GM12892 (cell line): ENCODE data around the gene CD84.
"Not testable (repeated sequence)": the region's sequence is repeated elsewhere in the genome, so short reads cannot be mapped to it uniquely, and the experiment has no call there.

Source experiments
- DNase-seq: peaks from one replicate; pipeline ENCODE4 v3.0.0; 2011; ENCODE audit not compliant: insufficient read length
- FAIRE-seq: peaks from 2 replicates; lab custom pipeline; 2011; peaks lifted over from hg19 to GRCh38; lab: Jason Lieb, UNC
- POLR2A ChIP-seq: IDR thresholded peaks from 2 replicates; pipeline ENCODE4 v1.6.1; 2011; ENCODE audit warnings: low read depth, low read length, control low read depth
- POLR2AphosphoS5 ChIP-seq: IDR thresholded peaks from 2 replicates; pipeline ENCODE4 v1.6.1; 2011; ENCODE audit warnings: low read depth, low read length, control low read depth
- TAF1 ChIP-seq: IDR thresholded peaks from 2 replicates; pipeline ENCODE4 v1.6.1; 2011; ENCODE audit warnings: low read depth, mild to moderate bottlenecking, control low read depth, low read length, borderline replicate concordance

CD84 gene

DNA sequence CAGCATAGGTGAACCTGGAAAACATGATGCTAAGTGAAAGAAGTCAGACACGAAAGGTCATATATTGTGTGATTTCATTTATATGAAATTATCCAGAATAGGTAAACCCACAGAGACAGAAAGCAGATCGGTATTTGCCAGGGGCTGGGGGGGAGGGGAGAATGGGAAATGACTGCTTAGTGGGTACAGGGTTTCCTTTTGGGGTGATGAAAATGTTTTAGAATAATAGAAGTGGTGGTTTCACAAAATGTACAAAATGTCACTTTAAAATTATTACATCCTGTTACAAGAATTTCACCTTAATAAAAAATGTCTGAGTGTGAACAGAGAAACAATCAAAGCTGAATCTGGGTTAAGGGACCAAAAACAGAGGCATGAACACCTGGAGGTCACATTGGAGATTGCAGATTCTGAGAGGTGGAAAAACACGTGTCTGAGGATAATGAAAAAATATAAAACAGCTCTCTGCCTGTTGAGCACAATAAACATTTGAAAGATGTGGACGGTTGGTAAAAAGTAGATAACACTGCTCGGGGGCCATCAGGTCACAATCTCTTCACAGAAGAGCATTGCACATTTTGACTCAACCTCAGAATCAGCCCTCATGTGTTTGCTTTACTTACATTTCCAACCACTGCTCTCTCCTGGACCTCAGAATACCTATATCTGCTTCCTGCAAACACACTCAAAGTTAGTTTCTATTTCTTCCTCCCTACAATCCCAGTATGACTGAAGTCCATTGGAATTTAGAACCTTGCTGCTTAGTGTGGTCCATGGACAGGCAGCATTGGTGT is 59.5 kb downstream of the CD84 start:
- TF ChIP-seq POLR2A = peak; percentile 22; the same call in 1 of the 2 replicates
- peak; percentile 37; the same call in 1 of the 2 replicates for TF ChIP-seq POLR2AphosphoS5
- TF ChIP-seq TAF1 = no peak
- FAIRE-seq (peak; percentile 97), DNase-seq (no peak)

DNA sequence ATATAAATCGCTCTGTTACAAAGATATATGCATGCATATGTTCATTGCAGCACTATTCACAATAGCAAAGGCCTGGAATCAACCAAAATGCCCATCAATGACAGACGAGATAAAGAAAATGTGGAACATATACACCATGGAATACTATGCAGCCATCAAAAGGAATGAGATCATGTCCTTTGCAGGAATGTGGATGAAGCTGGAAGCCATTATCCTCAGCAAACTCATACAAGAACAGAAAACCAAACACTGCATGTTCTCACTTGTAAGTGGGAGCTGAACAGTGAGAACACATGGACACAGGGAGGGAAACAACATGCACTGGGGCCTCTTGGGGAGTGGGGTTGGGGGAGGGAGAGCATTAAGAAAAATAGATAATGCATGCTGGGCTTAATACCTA is 61.8 kb downstream of the CD84 start:
- peak; percentile 53 for FAIRE-seq

DNA sequence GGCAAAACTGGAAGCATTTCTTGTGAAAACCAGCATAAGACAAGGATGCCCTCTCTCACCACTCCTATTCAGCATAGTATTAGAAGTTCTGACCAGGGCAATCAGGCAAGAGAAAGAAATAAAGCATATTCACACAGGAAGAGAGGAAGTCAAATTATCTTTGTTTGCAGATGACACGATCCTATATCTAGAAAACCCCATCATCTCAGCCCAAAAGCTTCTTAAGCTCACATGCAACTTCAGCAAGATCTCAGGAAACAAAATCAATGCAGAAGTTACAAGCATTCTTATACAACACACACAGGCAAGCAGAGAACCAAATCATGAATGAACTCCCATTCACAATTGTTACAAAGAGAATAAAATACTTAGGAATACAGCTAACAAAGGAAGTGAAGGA is 63.4 kb downstream of the CD84 start:
- not testable (repeated sequence) for DNase-seq, FAIRE-seq

More for the DNA sequence above, 61.8 kb downstream of the CD84 start:
- DNase-seq = not testable (repeated sequence)

DNA sequence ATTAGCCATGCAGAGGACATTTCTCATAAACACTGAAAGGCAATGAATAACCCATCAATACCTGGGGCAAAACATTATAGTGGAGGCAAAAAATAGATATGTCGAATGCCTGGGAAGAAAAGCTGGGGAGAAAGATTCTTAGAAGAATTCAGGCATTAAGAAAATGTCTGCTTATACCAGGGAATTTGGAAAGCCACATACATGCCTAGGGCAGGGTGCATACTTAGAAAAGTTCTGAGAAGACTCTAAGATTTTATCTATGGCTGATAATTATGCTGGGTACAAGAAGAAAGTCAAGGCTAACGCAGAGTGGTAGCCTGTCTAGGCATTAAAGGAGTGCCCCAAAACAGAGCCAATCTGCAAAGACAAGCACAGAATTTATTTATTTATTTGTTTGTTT is 74.6 kb downstream of the CD84 start:
- DNase-seq = no peak
- TF ChIP-seq TAF1 (no peak), POLR2A (no peak), POLR2AphosphoS5 (no peak)
- no peak for FAIRE-seq

DNA sequence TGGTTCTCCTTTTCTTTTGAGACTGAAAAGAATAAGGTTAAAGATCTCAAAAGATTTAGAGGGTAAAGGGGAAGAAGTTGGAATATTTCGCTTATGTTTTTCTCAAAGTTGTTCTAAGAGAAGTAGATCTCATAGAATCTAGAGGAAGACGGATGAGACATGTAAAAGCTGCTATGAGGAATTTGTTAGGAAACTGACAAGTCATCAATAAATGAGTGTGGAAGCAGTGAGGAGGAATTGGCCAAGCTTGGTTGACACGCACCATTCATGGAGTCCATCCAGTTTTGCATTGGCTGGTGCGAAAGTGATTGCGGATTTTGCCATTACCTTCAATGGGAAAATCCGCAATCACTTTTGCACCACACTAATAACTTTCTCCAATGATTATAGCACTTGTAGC is 76.2 kb downstream of the CD84 start:
- no peak for TF ChIP-seq TAF1
- FAIRE-seq (no peak), DNase-seq (no peak)

DNA sequence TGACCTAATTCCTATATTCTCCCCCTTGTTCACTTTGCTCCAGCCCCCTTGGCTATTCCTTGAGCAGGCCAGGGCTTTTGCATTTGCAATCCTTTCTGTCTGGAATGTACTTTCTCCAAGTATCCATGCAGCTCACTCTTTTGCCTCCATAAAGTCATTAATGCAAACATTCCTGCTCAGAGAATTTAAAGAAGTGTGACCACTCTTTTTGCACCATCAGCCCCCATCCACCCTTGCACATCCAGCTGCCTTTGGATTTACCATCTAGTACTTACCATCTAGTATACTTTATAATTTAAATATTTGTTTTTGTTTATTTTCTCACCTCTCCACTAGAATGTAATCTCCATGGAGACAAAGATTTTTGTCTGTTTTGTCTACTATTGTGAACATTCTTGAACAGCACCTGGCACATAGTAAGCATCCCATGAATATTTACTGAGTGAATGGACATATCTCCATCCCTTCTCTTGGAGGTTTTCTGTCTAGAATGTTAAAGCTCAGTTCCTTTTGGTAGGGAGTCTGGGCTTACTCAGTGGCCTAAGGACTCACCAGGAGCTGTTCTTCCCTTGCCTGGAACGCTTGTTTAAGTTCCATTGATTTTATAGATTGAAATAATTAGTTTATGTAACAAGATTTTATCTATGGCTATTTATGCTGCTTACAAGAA is 78.8 kb downstream of the CD84 start:
- FAIRE-seq (no peak), DNase-seq (no peak)
- no peak for TF ChIP-seq POLR2A
- no peak for TF ChIP-seq TAF1
- TF ChIP-seq POLR2AphosphoS5 = no peak

DNA sequence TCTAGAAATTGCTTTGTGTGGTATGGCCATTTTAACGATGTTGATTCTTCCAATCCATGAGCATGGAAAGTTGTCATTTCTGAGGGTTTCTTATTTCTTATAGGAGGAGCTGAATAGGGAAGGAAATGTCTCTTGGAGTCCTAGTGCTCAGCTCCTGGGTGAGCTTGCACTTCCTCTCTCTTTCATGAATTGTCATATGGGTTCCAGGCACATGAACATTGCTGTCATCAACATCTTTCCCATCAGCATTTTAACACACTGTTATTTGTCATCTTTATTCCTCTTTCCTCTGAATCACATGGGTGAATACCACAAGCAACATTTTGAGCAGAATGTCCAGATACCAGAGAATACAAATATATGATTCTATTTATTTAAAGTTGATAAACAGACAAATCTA is 79.7 kb downstream of the CD84 start:
- FAIRE-seq = no peak
- TF ChIP-seq POLR2A (no peak), TAF1 (no peak), POLR2AphosphoS5 (no peak)
- DNase-seq = no peak

DNA sequence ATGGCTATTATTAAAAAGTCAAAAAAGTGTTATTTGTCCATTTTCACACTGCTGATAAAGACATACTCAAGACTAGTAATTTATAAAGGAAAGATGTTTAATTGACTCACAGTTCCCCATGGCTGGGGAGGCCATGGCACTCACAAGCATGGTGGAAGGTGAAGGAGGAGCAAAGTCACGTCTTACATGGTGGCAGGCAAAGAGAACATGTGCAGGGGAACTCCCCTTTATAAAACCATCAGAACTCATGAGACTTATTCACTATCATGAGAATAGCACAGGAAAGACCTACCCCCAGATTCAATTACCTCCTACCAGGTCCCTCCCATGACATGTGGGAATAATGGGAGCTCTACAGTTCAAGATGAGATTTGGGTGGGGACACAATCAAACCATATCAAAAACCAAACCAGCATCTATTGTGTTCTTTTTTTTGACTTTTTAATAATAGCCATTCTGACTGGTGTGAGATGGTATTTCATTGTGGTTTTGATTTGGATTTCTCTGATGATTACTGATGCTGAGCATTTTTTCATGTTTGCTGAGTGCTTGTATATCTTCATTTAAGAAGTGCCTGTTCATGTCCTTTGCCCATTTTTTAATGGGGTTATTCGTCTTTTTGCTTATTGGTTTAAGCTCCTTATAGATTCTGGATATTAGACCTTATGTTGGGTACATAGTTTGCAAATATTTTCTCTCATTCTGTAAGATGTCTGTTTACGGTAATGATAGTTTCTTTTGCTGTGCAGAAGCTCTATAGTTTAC is 80.8 kb downstream of the CD84 start:
- FAIRE-seq, DNase-seq: not testable (repeated sequence)

DNA sequence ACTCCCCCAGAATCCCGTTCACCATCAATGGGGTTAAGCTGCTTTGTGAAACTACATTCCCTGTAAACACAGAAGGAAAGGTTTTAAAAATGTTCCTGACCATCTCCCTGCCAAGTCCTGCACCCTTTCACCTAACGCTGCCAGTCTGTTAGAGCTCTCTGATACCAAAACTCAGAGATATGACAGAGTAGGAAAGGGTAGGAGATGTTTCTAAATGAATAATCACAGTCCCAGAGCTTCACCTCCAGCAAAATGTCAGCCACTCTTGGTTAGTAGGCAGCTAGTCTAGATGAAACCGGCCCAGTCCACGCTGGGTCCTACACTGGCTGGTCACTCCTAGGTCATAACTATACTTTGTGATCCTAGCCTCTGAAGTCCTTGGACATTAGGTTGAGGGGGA is 83.0 kb downstream of the CD84 start:
- TF ChIP-seq POLR2AphosphoS5 (no peak), TAF1 (no peak), POLR2A (no peak)
- FAIRE-seq = no peak
- DNase-seq = no peak

DNA sequence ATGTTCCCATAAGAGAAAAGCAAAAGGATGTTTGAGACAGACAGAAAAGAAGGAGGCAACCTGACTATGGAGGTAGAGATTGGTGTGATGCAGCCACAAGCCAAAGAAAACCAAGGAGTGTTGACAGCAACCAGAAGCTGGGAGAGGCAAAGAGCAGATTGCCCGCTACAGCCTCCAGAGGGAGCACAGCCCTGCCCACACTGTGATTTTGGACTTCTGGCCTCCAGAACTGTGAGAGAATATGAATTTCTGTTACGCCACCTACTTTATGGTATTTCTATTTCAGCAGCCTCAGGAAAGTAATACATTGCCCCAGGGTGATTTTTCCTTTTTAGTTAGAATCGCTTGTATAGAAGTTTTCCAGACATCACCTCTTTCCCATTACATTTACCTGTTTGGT is 84.7 kb downstream of the CD84 start:
- no peak for TF ChIP-seq POLR2AphosphoS5
- no peak for TF ChIP-seq TAF1
- TF ChIP-seq POLR2A = no peak
- FAIRE-seq (no peak), DNase-seq (no peak)

DNA sequence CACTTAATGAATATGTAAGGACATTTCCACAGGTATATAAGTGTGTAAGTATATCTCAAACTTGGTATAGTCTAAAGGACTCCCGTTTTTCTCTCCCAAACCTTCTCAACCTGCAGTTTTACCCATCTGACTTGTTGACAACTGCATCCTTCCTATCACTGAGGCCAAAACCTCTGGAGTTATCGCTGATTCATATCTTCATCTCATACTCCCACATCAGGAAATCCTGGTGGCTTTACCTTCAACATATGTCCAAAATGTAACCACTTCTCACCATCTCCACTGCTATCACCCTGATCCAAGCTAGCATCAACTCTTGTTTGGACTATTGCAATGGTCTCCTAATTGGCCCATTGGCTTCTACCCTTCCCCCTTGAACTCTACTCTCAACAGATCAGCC is 86.7 kb downstream of the CD84 start:
- DNase-seq = no peak
- TF ChIP-seq POLR2AphosphoS5 = no peak
- no peak for TF ChIP-seq POLR2A
- TF ChIP-seq TAF1 = no peak
- FAIRE-seq = no peak

DNA sequence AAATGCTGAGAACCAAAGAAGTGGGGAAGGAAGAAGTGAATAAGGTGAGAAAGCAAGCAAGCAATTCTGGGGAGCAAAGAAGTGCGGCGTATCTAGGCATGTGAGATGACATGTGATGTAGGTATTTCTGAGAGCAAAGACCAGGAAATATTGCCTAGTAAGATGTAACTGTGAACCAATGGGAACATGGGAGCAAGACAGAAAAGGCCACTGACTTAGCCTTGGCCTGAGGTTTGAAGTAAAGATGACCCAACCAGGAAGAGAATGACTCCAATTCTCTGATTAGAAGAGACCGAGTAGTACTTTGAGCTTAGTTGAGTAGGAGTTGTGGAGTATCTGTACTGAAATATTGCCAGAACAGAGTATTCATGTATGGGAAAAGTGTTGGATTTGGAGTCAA is 87.3 kb downstream of the CD84 start:
- DNase-seq (no peak), FAIRE-seq (no peak)
- TF ChIP-seq TAF1 (no peak), POLR2A (no peak), POLR2AphosphoS5 (no peak)
